ENCODE results near the gene IFNGR1.

IFNGR1 gene

DNA sequence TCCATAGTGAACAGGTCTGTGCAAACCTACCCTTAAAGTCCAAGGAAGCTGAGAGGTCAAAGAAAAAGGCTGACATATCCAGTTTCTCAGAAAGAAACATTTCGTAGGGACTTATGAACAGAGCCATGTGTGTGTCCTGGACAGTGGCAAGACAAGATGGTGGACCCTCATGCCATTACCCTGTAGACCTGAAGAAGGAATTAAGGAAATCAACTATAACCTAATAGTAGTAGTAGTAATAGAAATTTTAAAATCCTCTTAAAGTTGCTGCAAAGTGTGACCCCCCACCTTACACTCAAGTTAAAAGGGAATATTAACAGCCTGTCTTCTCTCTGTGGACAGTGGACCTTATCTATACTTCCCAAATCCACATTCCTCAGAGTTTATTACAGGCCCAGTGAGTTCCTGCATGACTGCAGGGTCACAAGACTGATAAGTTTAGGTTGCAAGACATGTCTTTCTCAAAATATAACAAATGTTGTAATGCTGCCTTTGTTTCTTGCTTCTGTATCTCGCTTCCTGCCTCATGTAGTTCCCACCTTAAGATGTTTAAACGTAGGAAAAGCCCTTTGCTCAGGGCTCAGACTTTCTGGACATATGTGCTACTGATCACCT is 56.4 kb downstream of the IFNGR1 start:
- TF ChIP-seq, protein P1, sequence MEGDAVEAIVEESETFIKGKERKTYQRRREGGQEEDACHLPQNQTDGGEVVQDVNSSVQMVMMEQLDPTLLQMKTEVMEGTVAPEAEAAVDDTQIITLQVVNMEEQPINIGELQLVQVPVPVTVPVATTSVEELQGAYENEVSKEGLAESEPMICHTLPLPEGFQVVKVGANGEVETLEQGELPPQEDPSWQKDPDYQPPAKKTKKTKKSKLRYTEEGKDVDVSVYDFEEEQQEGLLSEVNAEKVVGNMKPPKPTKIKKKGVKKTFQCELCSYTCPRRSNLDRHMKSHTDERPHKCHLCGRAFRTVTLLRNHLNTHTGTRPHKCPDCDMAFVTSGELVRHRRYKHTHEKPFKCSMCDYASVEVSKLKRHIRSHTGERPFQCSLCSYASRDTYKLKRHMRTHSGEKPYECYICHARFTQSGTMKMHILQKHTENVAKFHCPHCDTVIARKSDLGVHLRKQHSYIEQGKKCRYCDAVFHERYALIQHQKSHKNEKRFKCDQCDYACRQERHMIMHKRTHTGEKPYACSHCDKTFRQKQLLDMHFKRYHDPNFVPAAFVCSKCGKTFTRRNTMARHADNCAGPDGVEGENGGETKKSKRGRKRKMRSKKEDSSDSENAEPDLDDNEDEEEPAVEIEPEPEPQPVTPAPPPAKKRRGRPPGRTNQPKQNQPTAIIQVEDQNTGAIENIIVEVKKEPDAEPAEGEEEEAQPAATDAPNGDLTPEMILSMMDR (IDR thresholded peaks at IDR 0.05; ENCODE audit: low read depth, low read length, missing control alignments): no peak
- in situ Hi-C loops (cut with HindIII; ENCODE audit: low sequenced_read_pairs): no loop called here

DNA sequence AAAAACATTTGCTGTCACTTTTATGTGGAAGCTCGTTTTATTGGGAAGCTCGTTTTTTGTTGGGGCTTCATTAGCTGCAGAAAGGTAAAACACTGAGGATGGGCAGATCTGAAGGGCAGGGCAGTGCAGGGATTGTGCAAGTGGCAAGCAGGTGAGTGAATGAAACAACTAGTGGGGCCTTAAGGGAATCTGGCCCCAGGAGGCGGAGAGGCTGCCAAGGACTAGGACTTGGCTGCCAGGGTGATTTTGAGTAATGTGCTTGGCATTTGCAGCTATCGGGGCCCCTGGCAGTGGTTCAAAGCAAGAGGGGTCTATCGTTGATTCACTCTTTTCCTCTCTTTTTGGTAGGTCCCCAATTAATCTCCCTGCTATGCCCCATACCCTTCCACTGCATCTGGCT is 57.2 kb downstream of the IFNGR1 start:
- no peak overlapping the region for H3K4me3 ChIP-seq (ENCODE audit: low read depth, low read length)
- TF ChIP-seq, protein P1 (IDR thresholded peaks at IDR 0.05; ENCODE audit: low read depth, low read length, missing control alignments): no peak
- in situ Hi-C loops (cut with HindIII; ENCODE audit: low sequenced_read_pairs): no loop called here
- no peak for DNase-seq (ENCODE audit: low read depth)

More for the DNA sequence above, 56.4 kb downstream of the IFNGR1 start:
- no peak for DNase-seq (ENCODE audit: low read depth)
- H3K4me3 ChIP-seq (ENCODE audit: low read depth, low read length): no peak overlapping the region

DNA sequence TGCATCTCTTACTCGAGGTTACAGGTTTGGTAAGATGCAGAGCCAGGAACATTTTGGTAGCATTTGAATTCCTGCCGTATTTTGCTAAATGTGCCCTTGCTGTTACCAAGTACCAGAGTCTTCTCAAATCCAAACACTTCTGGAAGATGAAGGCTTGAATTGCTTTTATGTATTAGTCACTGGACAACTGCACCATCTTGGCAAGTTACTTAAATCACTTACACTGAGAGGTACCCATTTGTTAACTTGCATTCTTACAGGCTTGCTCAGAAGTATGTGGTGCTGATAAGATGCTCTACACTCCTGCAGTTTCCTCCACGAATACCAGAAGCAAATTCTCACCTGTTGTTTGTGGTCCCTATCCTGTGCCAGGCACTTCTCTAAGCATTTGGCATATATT is 58.4 kb downstream of the IFNGR1 start:
- DNase-seq (ENCODE audit: low read depth): peak; percentile 8
- TF ChIP-seq, protein P1 (IDR thresholded peaks at IDR 0.05; ENCODE audit: low read depth, low read length, missing control alignments): no peak
- H3K4me3 ChIP-seq (ENCODE audit: low read depth, low read length): no peak overlapping the region
- in situ Hi-C loops (cut with HindIII; ENCODE audit: low sequenced_read_pairs): no loop called here

DNA sequence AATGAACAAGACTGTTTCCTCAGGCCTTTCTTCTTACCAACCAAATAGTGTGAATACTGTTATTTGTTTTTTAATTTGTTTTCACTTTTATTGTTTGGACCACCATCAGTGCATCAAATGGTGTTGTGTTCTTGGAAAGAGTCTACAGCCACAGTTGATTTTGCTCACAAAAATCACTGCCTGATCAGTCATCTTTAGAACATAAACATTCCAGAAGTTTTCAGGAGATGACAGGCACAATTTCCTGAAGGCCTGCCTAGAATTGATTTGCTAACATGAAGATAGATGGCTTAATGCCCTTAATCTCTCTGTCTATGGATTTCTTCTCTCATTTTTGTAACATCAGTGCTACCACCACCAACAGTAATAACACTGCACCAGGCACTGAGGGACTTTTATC is 59.3 kb downstream of the IFNGR1 start:
- no peak for DNase-seq (ENCODE audit: low read depth)
- in situ Hi-C loops (cut with HindIII; ENCODE audit: low sequenced_read_pairs): no loop called here
- no peak overlapping the region for H3K4me3 ChIP-seq (ENCODE audit: low read depth, low read length)
- TF ChIP-seq, protein P1 (IDR thresholded peaks at IDR 0.05; ENCODE audit: low read depth, low read length, missing control alignments): no peak

DNA sequence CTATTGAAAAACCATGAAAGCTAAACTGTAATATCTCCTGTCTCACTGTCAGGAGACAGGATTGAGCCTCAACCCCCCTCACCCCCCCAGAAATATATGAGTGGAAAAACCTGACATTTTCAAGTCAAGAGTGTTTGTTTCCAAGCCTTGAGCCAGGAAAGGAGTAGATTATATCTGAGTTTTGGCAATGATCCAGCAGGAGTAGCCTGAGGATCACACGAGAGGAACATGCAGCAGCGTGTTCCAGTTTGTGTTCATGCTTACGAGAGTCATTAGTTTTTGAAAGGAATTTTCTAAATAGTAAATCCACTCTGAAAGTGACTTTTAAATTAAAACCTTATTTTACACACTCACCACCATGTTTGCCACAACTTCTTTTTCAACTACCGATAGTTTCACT is 61.6 kb downstream of the IFNGR1 start:
- DNase-seq (ENCODE audit: low read depth): no peak
- H3K4me3 ChIP-seq (ENCODE audit: low read depth, low read length): no peak overlapping the region
- TF ChIP-seq, protein P1 (IDR thresholded peaks at IDR 0.05; ENCODE audit: low read depth, low read length, missing control alignments): no peak
- in situ Hi-C loops (cut with HindIII; ENCODE audit: low sequenced_read_pairs): no loop called here

DNA sequence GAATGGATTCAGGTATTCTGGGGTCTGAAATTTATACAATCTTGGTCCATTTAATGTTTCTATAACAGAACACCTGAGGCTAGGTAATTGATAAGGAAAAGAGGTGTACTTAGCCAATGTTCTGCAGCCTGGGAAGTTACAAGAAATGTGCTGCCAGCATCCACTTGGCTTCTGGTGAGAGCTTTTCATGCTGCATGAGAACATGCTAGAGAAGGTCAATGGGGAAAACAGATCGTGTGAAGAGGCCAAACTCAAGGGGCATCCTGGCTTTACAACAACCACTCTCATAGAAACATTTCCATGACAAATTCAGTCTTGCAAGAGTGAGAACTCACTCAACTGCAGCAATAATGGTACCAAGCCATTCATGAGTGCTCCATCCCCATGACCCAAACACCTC is 62.5 kb downstream of the IFNGR1 start:
- H3K4me3 ChIP-seq (ENCODE audit: low read depth, low read length): no peak overlapping the region
- in situ Hi-C loops (cut with HindIII; ENCODE audit: low sequenced_read_pairs): no loop called here
- TF ChIP-seq, protein P1 (IDR thresholded peaks at IDR 0.05; ENCODE audit: low read depth, low read length, missing control alignments): no peak
- no peak for DNase-seq (ENCODE audit: low read depth)

All from astrocyte of the cerebellum (primary cell).